Fibroblast of villous mesenchyme (primary cell): Measurements from ENCODE around the gene PSMC4. TPM values are rescaled to one million over a fixed set of nuclear protein-coding genes. Genes with fewer than 3 reads are reported as not detected.
A peak's percentile ranks its signal among the peaks of the same experiment; 100 is the strongest.

Experiments
- DNase-seq: peaks from one replicate; pipeline ENCODE4 v3.0.0-alpha.2; 2010; ENCODE audit warnings: low read depth
- H3K4me3 ChIP-seq: 2 replicates; pipeline ENCODE4 v1.5.1; 2011; ENCODE audit warnings: low read depth, mild to moderate bottlenecking, low read length
- CTCF ChIP-seq: IDR thresholded peaks from 2 replicates; pipeline ENCODE4 v1.5.1; 2012; ENCODE audit warnings: low read depth, mild to moderate bottlenecking, low read length; ENCODE audit not compliant: insufficient read depth
- total RNA-seq: library from RNA; depleted of rRNA; stranded (reverse); fragments of >200 nt; gene quantifications from 2 replicates; pipeline ENCODE4 v1.2.3, GENCODE V29; 2012

PSMC4 gene
- total RNA-seq, 1 donor: 106 TPM

- TF ChIP-seq CTCF: no peak
- no peak overlapping the region for H3K4me3 ChIP-seq
- no peak for DNase-seq
Measured at GRCh38 chr19:39937094-39937720, 33.8 kb upstream of the PSMC4 start.

GRCh38 chr19:39937787-39938186, 33.2 kb upstream of the PSMC4 start:
- DNase-seq: no peak

GRCh38 chr19:39939556-39939955, 31.4 kb upstream of the PSMC4 start:
- no peak for TF ChIP-seq CTCF
- no peak for DNase-seq
- H3K4me3 ChIP-seq: no peak overlapping the region

More at GRCh38 chr19:39937787-39938186, 33.2 kb upstream of the PSMC4 start:
- H3K4me3 ChIP-seq: no peak overlapping the region
- no peak for TF ChIP-seq CTCF

GRCh38 chr19:39940221-39940833, 30.6 kb upstream of the PSMC4 start:
- no peak for DNase-seq
- H3K4me3 ChIP-seq: no peak overlapping the region
- TF ChIP-seq CTCF: no peak

GRCh38 chr19:39941151-39941550, 29.8 kb upstream of the PSMC4 start:
- DNase-seq: no peak
- no peak for TF ChIP-seq CTCF
- no peak overlapping the region for H3K4me3 ChIP-seq

- peak; percentile 11 for DNase-seq
- TF ChIP-seq CTCF: no peak
Measured at GRCh38 chr19:39941615-39942365, 29.2 kb upstream of the PSMC4 start.

More at GRCh38 chr19:39941615-39942365, 29.2 kb upstream of the PSMC4 start:
- no peak overlapping the region for H3K4me3 ChIP-seq
